ENCODE data around the gene CCL23. TPM values are rescaled to one million over a fixed set of nuclear protein-coding genes. Genes with fewer than 3 reads are reported as not detected.
"Not testable (repeated sequence)": the region's sequence is repeated elsewhere in the genome, so short reads cannot be mapped to it uniquely, and the experiment has no call there.

The CCL23 gene
- total RNA-seq (2014; rRNA removed; shearing (Covaris generic)): not detected in 2 replicates

- DNase-seq (ENCODE audit: low read depth): no peak
Observed at GRCh38 chr17:36017799-36018198, at the start of gene CCL23. Gene CCL23, minus strand, starts transcription at chr17:36017972. Its CDS starts 75 bp downstream, at chr17:36017897.

GRCh38 chr17:36066365-36066985 is 48.7 kb upstream of the CCL23 start:
- no peak for DNase-seq (ENCODE audit: low read depth)

- DNase-seq (ENCODE audit: low read depth): no peak
Observed at GRCh38 chr17:36063786-36064541, 46.2 kb upstream of the CCL23 start, which contains the start of gene CCL18. Gene CCL18, plus strand, starts transcription at chr17:36064272. Its CDS starts 71 bp downstream, at chr17:36064343.

GRCh38 chr17:36060816-36061215 is 43.0 kb upstream of the CCL23 start:
- no peak for DNase-seq (ENCODE audit: low read depth)

- DNase-seq (ENCODE audit: low read depth): no peak
Observed at GRCh38 chr17:36059406-36059805, 41.6 kb upstream of the CCL23 start.

- no peak for DNase-seq (ENCODE audit: low read depth)
Observed at GRCh38 chr17:36057911-36058310, 40.1 kb upstream of the CCL23 start.

GRCh38 chr17:36055921-36056520 is 38.2 kb upstream of the CCL23 start:
- no peak for DNase-seq (ENCODE audit: low read depth)

GRCh38 chr17:36055171-36055570 is 37.4 kb upstream of the CCL23 start:
- DNase-seq (ENCODE audit: low read depth): no peak

- no peak for DNase-seq (ENCODE audit: low read depth)
Observed at GRCh38 chr17:36049643-36050042, 31.9 kb upstream of the CCL23 start.

GRCh38 chr17:36048066-36048465 is 30.3 kb upstream of the CCL23 start:
- DNase-seq (ENCODE audit: low read depth): no peak

GRCh38 chr17:36036235-36036634 is 18.5 kb upstream of the CCL23 start:
- no peak for DNase-seq (ENCODE audit: low read depth)

- no peak for DNase-seq (ENCODE audit: low read depth)
Observed at GRCh38 chr17:36034127-36034526, 16.4 kb upstream of the CCL23 start.

- DNase-seq (ENCODE audit: low read depth): no peak
Observed at GRCh38 chr17:36030956-36031355, 13.2 kb upstream of the CCL23 start.

- DNase-seq (ENCODE audit: low read depth): peak; percentile 38
Observed at GRCh38 chr17:36027761-36028160, 10.0 kb upstream of the CCL23 start.

- no peak for DNase-seq (ENCODE audit: low read depth)
Observed at GRCh38 chr17:36024106-36024869, 6.5 kb upstream of the CCL23 start.

- DNase-seq (ENCODE audit: low read depth): no peak
Observed at GRCh38 chr17:36019423-36019822, 1.7 kb upstream of the CCL23 start.

- no peak for DNase-seq (ENCODE audit: low read depth)
Observed at GRCh38 chr17:36016555-36016954, 1.2 kb downstream of the CCL23 start.

GRCh38 chr17:36015895-36016294 is 1.9 kb downstream of the CCL23 start:
- not testable (repeated sequence) for DNase-seq (ENCODE audit: low read depth)

- DNase-seq (ENCODE audit: low read depth): no peak
Observed at GRCh38 chr17:36014946-36015345, 2.8 kb downstream of the CCL23 start.

GRCh38 chr17:36011201-36011600 is 6.6 kb downstream of the CCL23 start:
- no peak for DNase-seq (ENCODE audit: low read depth)

GRCh38 chr17:36008998-36009665 is 8.6 kb downstream of the CCL23 start:
- DNase-seq (ENCODE audit: low read depth): no peak
